Motor neuron (in vitro differentiated cells): ENCODE data around the gene SLC18A3. TPM values are rescaled to one million over a fixed set of nuclear protein-coding genes. Genes with fewer than 3 reads are reported as not detected.

Source experiments
- ATAC-seq, 8 experiments: fragments of 200-7000 bp; cut with Tn5 transposase; replicated peaks in 6 of 8; 2 replicates each; pipeline ENCODE4 v1.8.0; 2021; ENCODE audit warnings: mild to moderate bottlenecking in 8 of 8, moderate library complexity in 8 of 8
- H3K27ac ChIP-seq, 2 donors: fragments of 250-450 bp; sonication (Bioruptor Pico); 2 replicates each; pipeline ENCODE4 v1.9.0; 2021; ENCODE audit warnings: antibody characterized with exemption in 2 of 2, mild to moderate bottlenecking in 2 of 2, moderate library complexity in 1 of 2
- H3K4me1 ChIP-seq, 2 donors: fragments of 250-450 bp; sonication (Bioruptor Pico); replicated peaks in 1 of 2; 2 replicates each; pipeline ENCODE4 v1.6.1; 2021; ENCODE audit warnings: antibody characterized with exemption in 2 of 2, mild to moderate bottlenecking in 2 of 2, moderate library complexity in 1 of 2
- H3K4me3 ChIP-seq, 5 donors: fragments of 250-450 bp; sonication (Bioruptor Pico); 2 replicates each; pipeline ENCODE4 v1.9.0; 2021; ENCODE audit warnings: antibody characterized with exemption in 5 of 5, mild to moderate bottlenecking in 5 of 5, moderate library complexity in 4 of 5
- WGBS, 10 experiments: fragments of 450-650 bp; shearing (Covaris generic); methylation state at CpG; one replicate each; pipeline ENCODE4 v1.0.0; 2022; 5-methylcytosine and 5-hydroxymethylcytosine counted together
- in situ Hi-C, 9 experiments: fragments of 400-800 bp; cut with MboI; loops; one replicate each; pipeline ENCODE4 v1.15.0; 2021; ENCODE audit warnings: low sequenced_read_pairs in 9 of 9, low pct_unique_long_range_greater_than_20kb in 2 of 9; ENCODE audit not compliant: unreplicated experiment in 9 of 9
- total RNA-seq, 8 experiments: library from RNA; unstranded; fragments of 300-600 nt; gene quantifications; 2 replicates each; pipeline versions ENCODE4 v1.2.3 to v1.2.4, GENCODE V29; 2022

Gene SLC18A3
- total RNA-seq, 8 experiments from 2014 or later, result 0.10 to 17.7 (median 8.7) TPM; not detected in 1

DNA sequence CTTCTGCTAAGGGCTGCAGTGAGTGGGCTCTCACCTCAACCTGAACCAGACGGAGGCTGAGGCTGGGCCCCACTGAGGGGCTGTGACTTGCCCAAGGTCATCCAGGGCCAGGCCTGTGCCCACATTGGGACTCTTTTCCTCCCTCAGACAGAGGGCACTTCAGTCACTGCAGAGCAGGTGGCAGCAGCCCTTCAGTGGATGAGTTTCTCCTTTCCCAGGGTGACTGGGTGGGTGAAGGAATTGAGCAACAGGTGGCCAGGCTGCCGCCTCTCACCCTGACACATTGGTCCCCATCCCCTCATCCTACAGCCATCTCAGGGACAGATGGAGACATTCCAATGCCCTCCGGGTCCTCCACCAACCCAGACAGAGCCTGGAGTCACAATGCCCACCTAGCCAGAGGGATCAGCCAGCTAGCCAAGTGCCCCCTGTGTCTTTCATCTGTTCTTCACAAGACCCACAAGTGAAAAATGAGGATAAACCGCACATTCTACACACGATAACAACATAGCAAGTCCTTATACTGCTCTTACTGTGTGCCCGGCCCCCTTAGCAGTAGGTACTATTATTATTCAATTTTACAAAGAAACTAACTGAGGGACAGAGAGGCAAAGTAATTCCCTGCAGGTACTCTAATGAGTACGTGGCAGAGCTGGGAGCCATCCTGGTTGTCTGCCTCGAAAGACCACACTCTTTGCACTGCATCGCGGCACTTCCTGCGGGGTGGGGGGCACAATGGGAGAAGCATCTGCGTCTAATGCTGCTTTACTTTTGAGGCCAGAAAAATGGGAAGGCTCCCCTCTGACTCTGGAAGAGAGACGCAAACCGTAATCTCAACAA lies 1.7 kb upstream of the SLC18A3 start:
- in situ Hi-C loops, result loop anchor here in 1 of 9 experiments (25.0 kb wide), 1 partner anchor 154 kb away; the partner anchor contains the start of gene OGDHL
- no peak for ATAC-seq
- H3K4me3 ChIP-seq, result peak overlapping the region; percentile 43 to 64 (median 51)
- peak overlapping the region; percentile 86 to 93 for H3K27ac ChIP-seq
- WGBS, 10 experiments, result 0 to 18% (median 3%) methylated on average over 5 to 11 of the region's 14 CpGs; no CpG with 5 or more reads in 5 of the 10 experiments
- H3K4me1 ChIP-seq, result peaks cover 41 to 56% of the 10 kb centered on the region in 2 donors

DNA sequence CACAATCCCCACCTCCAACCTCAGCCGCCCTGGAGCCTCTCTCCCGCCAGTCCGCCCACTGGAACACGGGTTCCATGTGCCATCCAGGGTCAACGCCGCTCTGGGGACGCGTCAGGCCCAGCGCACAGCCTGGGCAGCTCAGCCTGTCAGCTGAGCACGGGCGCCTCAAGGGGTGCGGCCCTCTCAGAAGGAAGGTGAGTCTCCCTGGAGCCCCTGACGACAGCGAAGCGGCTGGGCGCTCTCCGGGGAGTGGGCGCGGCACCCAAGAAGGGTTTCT lies 1.2 kb upstream of the SLC18A3 start:
- ATAC-seq, result peak in 5 of 8 experiments; percentile 17 to 33 (median 23)
- H3K4me3 ChIP-seq, result peak overlapping the region; percentile 43 to 64 (median 51)
- peak overlapping the region; percentile 86 to 93 for H3K27ac ChIP-seq
- H3K4me1 ChIP-seq, result peaks cover 44 to 56% of the 10 kb centered on the region in 2 donors
- 0 to 7% (median 2%) methylated on average over 3 to 10 of the region's 19 CpGs; no CpG with 5 or more reads in 5 of the 10 experiments for WGBS, 10 experiments
- in situ Hi-C loops, result loop anchor here in 1 of 9 experiments (25.0 kb wide), 1 partner anchor 153 kb away; the partner anchor contains the start of gene OGDHL

GRCh38 chr10:49609283-49610113 lies 612 bp upstream of the SLC18A3 start:
- in situ Hi-C loops, result loop anchor here in 1 of 9 experiments (25.0 kb wide), 1 partner anchor 153 kb away; the partner anchor contains the start of gene OGDHL
- Histone ChIP-seq H3K4me3 (peak overlapping the region; percentile 43 to 64 (median 51)), H3K27ac (peak overlapping the region; percentile 86 to 93), H3K4me1 (peaks cover 45 to 56% of the 10 kb centered on the region in 2 donors)
- peak in 7 of 8 experiments; percentile 5 to 64 (median 55) for ATAC-seq
- WGBS, 10 experiments, result 0% methylated on average over 1 of the region's 62 CpGs; no CpG with 5 or more reads in 9 of the 10 experiments

DNA sequence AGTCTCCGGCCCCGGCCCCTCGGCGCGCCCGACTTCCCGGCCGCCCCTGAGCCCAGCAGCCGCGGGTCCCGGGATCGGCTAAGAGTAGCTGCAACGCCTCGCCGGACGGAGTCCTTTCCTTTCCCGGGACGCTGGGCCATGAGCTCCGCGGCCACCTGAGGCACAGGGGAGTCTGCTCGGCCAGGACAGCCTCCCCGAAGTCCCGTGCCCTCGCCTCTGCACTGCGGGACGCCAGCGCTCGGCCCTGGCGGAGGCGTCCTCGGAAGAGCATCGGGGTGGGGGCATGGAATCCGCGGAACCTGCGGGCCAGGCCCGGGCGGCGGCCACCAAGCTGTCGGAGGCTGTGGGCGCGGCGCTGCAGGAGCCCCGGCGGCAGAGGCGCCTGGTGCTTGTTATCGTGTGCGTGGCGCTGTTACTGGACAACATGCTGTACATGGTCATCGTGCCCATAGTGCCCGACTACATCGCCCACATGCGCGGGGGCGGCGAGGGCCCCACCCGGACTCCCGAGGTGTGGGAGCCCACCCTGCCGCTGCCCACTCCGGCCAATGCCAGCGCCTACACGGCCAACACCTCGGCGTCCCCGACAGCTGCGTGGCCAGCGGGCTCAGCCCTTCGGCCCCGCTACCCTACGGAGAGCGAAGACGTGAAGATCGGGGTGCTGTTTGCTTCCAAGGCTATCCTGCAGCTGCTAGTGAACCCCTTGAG lies 502 bp downstream of the SLC18A3 start:
- Histone ChIP-seq H3K27ac (peak overlapping the region; percentile 86 to 93), H3K4me3 (peak overlapping the region; percentile 43 to 64 (median 51)), H3K4me1 (peaks cover 48 to 55% of the 10 kb centered on the region in 2 donors)
- WGBS, 10 experiments, result 3% methylated on average over 23 of the region's 72 CpGs; no CpG with 5 or more reads in 9 of the 10 experiments
- in situ Hi-C loops, result loop anchor here in 1 of 9 experiments (25.0 kb wide), 1 partner anchor 152 kb away; the partner anchor contains the start of gene OGDHL
- ATAC-seq, result peak in 5 of 8 experiments; percentile 0 to 31 (median 12)

DNA sequence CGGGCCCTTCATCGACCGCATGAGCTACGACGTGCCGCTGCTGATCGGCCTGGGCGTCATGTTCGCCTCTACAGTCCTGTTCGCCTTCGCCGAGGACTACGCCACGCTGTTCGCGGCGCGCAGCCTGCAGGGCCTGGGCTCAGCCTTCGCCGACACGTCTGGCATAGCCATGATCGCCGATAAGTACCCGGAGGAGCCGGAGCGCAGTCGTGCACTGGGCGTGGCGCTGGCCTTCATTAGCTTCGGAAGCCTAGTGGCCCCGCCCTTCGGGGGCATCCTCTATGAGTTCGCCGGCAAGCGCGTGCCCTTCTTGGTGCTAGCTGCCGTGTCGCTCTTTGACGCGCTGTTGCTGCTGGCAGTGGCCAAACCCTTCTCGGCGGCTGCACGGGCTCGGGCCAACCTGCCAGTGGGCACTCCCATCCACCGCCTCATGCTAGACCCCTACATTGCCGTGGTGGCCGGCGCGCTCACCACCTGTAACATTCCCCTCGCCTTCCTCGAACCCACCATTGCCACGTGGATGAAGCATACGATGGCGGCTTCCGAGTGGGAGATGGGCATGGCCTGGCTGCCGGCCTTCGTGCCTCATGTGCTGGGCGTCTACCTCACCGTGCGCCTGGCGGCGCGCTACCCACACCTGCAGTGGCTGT lies 1.2 kb downstream of the SLC18A3 start:
- Histone ChIP-seq H3K4me3 (peak overlapping the region; percentile 43 to 64 (median 51)), H3K27ac (peak overlapping the region; percentile 86 to 93), H3K4me1 (peaks cover 43 to 51% of the 10 kb centered on the region in 2 donors)
- in situ Hi-C loops, result loop anchor here in 1 of 9 experiments (25.0 kb wide), 1 partner anchor 151 kb away; the partner anchor contains the start of gene OGDHL
- 2 to 20% (median 7%) methylated on average over 1 to 18 of the region's 63 CpGs; no CpG with 5 or more reads in 6 of the 10 experiments for WGBS, 10 experiments
- ATAC-seq, result peak in 1 of 8 experiments; percentile 5

DNA sequence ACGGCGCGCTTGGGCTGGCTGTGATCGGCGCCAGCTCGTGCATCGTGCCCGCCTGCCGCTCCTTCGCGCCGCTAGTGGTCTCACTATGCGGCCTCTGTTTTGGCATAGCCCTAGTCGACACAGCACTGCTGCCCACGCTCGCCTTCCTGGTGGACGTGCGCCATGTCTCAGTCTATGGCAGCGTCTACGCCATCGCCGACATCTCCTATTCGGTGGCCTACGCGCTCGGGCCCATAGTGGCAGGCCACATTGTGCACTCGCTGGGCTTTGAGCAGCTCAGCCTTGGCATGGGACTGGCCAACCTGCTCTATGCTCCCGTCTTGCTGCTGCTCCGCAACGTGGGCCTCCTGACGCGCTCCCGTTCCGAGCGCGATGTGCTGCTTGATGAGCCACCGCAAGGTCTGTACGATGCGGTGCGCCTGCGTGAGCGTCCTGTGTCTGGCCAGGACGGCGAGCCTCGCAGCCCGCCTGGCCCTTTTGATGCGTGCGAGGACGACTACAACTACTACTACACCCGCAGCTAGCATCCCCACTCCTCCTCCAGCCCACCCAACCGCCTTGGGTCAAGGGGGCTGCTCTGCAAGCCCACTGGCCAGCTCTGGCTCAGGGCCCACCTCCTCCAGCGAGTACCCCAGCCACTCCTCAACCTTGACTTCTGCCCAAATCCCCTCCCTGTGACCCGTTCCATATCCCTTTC lies 1.9 kb downstream of the SLC18A3 start:
- WGBS, 10 experiments, result 0 to 45% (median 20%) methylated on average over 1 to 17 of the region's 53 CpGs; no CpG with 5 or more reads in 5 of the 10 experiments
- H3K4me3 ChIP-seq, result peak overlapping the region in 4 of 5 donors; percentile 43 to 64 (median 58)
- H3K4me1 ChIP-seq, result peaks cover 41 to 46% of the 10 kb centered on the region in 2 donors
- H3K27ac ChIP-seq, result peak overlapping the region in 1 of 2 donors; percentile 86
- ATAC-seq, result no peak
- in situ Hi-C loops, result loop anchor here in 1 of 9 experiments (25.0 kb wide), 1 partner anchor 150 kb away; the partner anchor contains the start of gene OGDHL

GRCh38 chr10:49612513-49613164 lies 2.5 kb downstream of the SLC18A3 start:
- peak; percentile 6 to 53 (median 28) for ATAC-seq
- WGBS, 10 experiments, result 0 to 13% (median 0%) methylated on average over 1 to 3 of the region's 29 CpGs; no CpG with 5 or more reads in 5 of the 10 experiments
- peak overlapping the region; percentile 23 to 64 (median 51) for H3K4me3 ChIP-seq
- H3K4me1 ChIP-seq, result peaks cover 35 to 40% of the 10 kb centered on the region in 2 donors
- in situ Hi-C loops, result loop anchor here in 1 of 9 experiments (25.0 kb wide), 1 partner anchor 150 kb away; the partner anchor contains the start of gene OGDHL
- peak overlapping the region in 1 of 2 donors; percentile 62 for H3K27ac ChIP-seq

DNA sequence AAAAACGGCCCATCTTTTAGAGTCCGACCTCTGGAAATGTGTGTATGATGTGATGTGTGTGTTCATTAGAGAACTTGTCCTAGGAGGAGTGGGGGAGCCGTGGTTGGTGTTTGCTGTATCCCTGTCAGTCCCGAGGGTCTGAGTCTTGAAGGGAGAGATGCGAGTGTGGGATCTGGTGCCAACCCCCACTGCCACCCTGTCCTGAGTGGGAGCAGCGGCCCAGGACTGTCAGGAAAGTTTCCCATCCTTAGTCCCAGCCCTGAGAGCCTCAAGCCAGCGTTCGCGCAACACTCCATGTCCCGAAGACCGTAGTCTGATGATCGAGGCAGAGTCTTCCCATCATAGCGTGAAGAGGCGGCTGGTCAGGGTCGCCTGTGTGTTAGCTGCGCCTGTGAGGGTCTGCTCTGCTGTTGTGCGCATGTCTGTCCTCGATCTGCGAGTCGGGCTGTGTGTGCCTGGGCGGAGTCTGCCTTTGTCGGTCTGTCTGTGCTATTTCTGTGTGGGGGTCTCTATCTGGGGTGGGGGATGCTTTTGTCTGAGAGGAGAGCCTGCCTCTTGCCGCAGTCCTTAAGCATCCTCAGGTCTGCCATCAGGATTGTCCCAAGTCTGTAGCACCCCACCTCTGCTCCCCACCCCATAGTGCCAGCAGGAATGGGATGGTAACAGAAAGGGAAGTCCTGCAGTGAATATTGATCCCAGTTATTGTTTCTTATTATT lies 3.2 kb downstream of the SLC18A3 start:
- Histone ChIP-seq H3K4me1 (peaks cover 33 to 35% of the 10 kb centered on the region in 2 donors), H3K4me3 (peak overlapping the region; percentile 23 to 64 (median 51)), H3K27ac (peak overlapping the region in 1 of 2 donors; percentile 62)
- 0 to 15% (median 3%) methylated on average over 5 to 12 of the region's 23 CpGs; no CpG with 5 or more reads in 6 of the 10 experiments for WGBS, 10 experiments
- ATAC-seq, result peak in 1 of 8 experiments; percentile 1
- in situ Hi-C loops, result loop anchor here in 1 of 9 experiments (25.0 kb wide), 1 partner anchor 149 kb away; the partner anchor contains the start of gene OGDHL

DNA sequence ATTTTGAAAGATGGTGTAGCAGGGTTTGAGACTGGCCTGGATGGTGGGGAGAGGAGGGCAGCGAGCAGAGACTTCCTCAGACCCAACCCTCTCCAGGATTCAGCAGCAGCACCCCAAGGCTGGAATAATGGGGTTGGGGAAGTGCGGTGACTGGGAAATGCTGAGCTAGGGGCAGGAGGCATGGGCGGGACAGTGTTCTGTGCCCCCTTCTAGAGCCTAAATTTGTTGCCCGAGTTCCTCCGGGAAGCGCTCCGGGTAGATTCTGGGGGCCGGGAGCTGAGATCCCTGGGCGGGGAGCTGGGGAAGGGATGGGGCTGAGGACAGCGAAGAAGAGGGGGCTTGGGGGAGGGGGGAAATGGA lies 3.8 kb downstream of the SLC18A3 start, which contains the start of gene CHAT:
Gene CHAT (plus strand): TSS at position 156 of the 360 bp plus-strand sequence. CDS start 153 bp downstream, at position 309.
- ATAC-seq, result no peak
- Histone ChIP-seq H3K4me3 (peak within 1 kb of the TSS; percentile 23 to 64 (median 51)), H3K4me1 (peaks cover 28 to 35% of the 10 kb centered on the region in 2 donors), H3K27ac (peak within 1 kb of the TSS; percentile 19 to 62)
- in situ Hi-C loops, result loop anchor here in 1 of 9 experiments (25.0 kb wide), 1 partner anchor 148 kb away; the partner anchor contains the start of gene OGDHL
- WGBS, 10 experiments, result 0 to 17% methylated on average over 1 to 2 of the region's 10 CpGs; no CpG with 5 or more reads in 8 of the 10 experiments
